ENCODE measurements around the gene ALPI. TPM values are rescaled to one million over a fixed set of nuclear protein-coding genes. Genes with fewer than 3 reads are reported as not detected.

The ALPI gene
- total RNA-seq, 2 experiments from 2014 or later, result not detected

DNA sequence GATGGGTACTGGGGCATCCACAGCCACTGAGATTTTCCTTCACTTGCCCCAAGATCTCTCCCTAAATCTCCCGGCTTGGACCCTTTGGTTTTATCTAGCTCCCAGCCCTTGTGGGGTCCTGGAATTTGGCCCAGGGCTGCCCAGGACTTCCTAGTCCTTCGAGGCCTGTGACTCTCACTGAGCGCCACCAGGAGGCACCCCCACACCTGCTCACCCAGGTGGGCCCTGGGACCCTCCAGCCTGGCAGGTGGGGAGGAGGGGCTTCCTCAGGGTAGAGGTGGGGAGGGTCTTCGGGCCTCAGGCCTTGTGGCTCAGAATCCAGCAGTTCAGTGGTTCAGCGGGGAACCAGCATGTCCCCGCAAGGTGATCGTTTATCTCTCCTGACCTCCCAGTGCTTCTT, 52.3 kb downstream of the ALPI start:
- CTCF ChIA-PET, result no interaction called here
- intact Hi-C loops (cut with micrococcal nuclease), result no loop called here
- no peak overlapping the region for H3K4me3 Mint-ChIP-seq
- no peaks in the 10 kb centered on the region for H3K9me3 Mint-ChIP-seq
- DNase-seq, result no peak
- H3K27ac Mint-ChIP-seq, result no peak overlapping the region
- H3K27me3 Mint-ChIP-seq (ENCODE audit: low read depth), result peaks cover 17% of the 10 kb centered on the region
- no peaks in the 10 kb centered on the region for H3K36me3 Mint-ChIP-seq (ENCODE audit: low read depth)
- H3K4me1 Mint-ChIP-seq (ENCODE audit: low read depth), result peaks cover 7% of the 10 kb centered on the region

Other genes starting within 250 kb of the ALPI start
- gene ALPP, start 77.4 kb upstream of the ALPI start, total RNA-seq, result not detected
- not detected for gene ALPG, start 49.3 kb upstream of the ALPI start, total RNA-seq
- under 1 TPM in 1 of 2 experiments, not detected in 1; 0.12 TPM for gene ECEL1, start 31.7 kb downstream of the ALPI start, total RNA-seq
- not detected for gene PRSS56, start 64.2 kb downstream of the ALPI start, total RNA-seq
- gene CHRND, start 70.0 kb downstream of the ALPI start, total RNA-seq, result not detected
- gene CHRNG, start 83.5 kb downstream of the ALPI start, total RNA-seq, result not detected
- 1 to 10 TPM; 7.7 to 8.3 TPM for gene TIGD1, start 94.4 kb downstream of the ALPI start, total RNA-seq
- 10 to 100 TPM; 46.6 to 54.1 TPM for gene EIF4E2, start 94.5 kb downstream of the ALPI start, total RNA-seq
- gene EFHD1, start 177.5 kb downstream of the ALPI start, total RNA-seq, result 1 to 10 TPM; 1.3 to 2.0 TPM
- gene GIGYF2, start 241.2 kb downstream of the ALPI start, total RNA-seq, result 10 to 100 TPM; 49.7 to 52.8 TPM